Liver (tissue), 9 donors: Measurements from ENCODE around the gene SV2B. TPM values are rescaled to one million over a fixed set of nuclear protein-coding genes. Genes with fewer than 3 reads are reported as not detected.

Experiments used
- DNase-seq: peaks from one replicate; pipeline ENCODE4 v3.0.0-alpha.2; 2017; ENCODE audit warnings: low spot score
- H3K27ac ChIP-seq, 2 donors: one replicate each; pipeline ENCODE4 v1.7.0; 2013; ENCODE audit warnings: inconsistent platforms in 2 of 2, low read length in 2 of 2, control low read depth in 1 of 2, low read depth in 1 of 2, mild to moderate bottlenecking in 1 of 2
- H3K27me3 ChIP-seq, 4 donors: one replicate each; pipeline versions ENCODE4 v1.6.1 to v1.7.0; 2013; ENCODE audit warnings: low read length in 3 of 4, inconsistent platforms in 1 of 4, mild to moderate bottlenecking in 1 of 4, moderate library complexity in 1 of 4; ENCODE audit not compliant: control insufficient read depth in 4 of 4, insufficient read depth in 4 of 4
- H3K36me3 ChIP-seq, 4 donors: one replicate each; pipeline versions ENCODE4 v1.6.1 to v1.7.0; 2013; ENCODE audit warnings: low read length in 3 of 4, mild to moderate bottlenecking in 3 of 4, low read depth in 1 of 4, moderate library complexity in 1 of 4; ENCODE audit not compliant: control insufficient read depth in 4 of 4, insufficient read depth in 3 of 4
- H3K4me1 ChIP-seq, 4 donors: one replicate each; pipeline versions ENCODE4 v1.6.1 to v1.7.0; 2013; ENCODE audit warnings: low read length in 3 of 4, mild to moderate bottlenecking in 3 of 4, moderate library complexity in 1 of 4; ENCODE audit not compliant: control insufficient read depth in 4 of 4, insufficient read depth in 4 of 4
- H3K4me3 ChIP-seq, 3 donors: one replicate each; pipeline versions ENCODE4 v1.6.1 to v1.7.0; 2013; ENCODE audit warnings: low read length in 3 of 3, control low read depth in 1 of 3, low read depth in 1 of 3, mild to moderate bottlenecking in 1 of 3
- H3K9ac ChIP-seq, 2 donors: one replicate each; pipeline ENCODE4 v1.7.0; 2013; ENCODE audit warnings: low read length in 2 of 2, mild to moderate bottlenecking in 2 of 2, moderate library complexity in 2 of 2, control low read depth in 1 of 2, low read depth in 1 of 2
- H3K9me3 ChIP-seq, 4 donors: one replicate each; pipeline versions ENCODE4 v1.6.1 to v1.7.0; 2013; ENCODE audit warnings: low read length in 3 of 4; ENCODE audit not compliant: control insufficient read depth in 4 of 4
- EGR1 ChIP-seq, 2 donors: IDR thresholded peaks; 2 replicates each; pipeline ENCODE4 v1.6.1; 2016 to 2018; ENCODE audit warnings: antibody characterized with exemption in 2 of 2, low read depth in 2 of 2
- FOXA1 ChIP-seq: IDR thresholded peaks from 2 replicates; pipeline ENCODE4 v1.6.1; 2016; ENCODE audit warnings: antibody characterized with exemption
- FOXA2 ChIP-seq: IDR thresholded peaks from 2 replicates; pipeline ENCODE4 v1.6.1; 2016; ENCODE audit warnings: antibody characterized with exemption
- GABPA ChIP-seq, 2 donors: IDR thresholded peaks in 1 of 2; conservative IDR thresholded peaks in 1 of 2; 2 replicates each; pipeline ENCODE4 v1.6.1; 2016; ENCODE audit warnings: antibody characterized with exemption in 2 of 2, mild to moderate bottlenecking in 1 of 2, moderate library complexity in 1 of 2
- HNF4A ChIP-seq, 2 donors: conservative IDR thresholded peaks; 2 replicates each; pipeline ENCODE4 v1.6.1; 2016; ENCODE audit warnings: antibody characterized with exemption in 2 of 2, mild to moderate bottlenecking in 2 of 2
- HNF4G ChIP-seq: IDR thresholded peaks from 2 replicates; pipeline ENCODE4 v1.6.1; 2016; ENCODE audit warnings: antibody characterized with exemption
- JUND ChIP-seq, 2 donors: IDR thresholded peaks; 2 replicates each; pipeline ENCODE4 v1.6.1; 2016; ENCODE audit warnings: antibody characterized with exemption in 2 of 2
- MAX ChIP-seq: IDR thresholded peaks from 2 replicates; pipeline ENCODE4 v1.6.1; 2016; ENCODE audit warnings: antibody characterized with exemption
- NR2F2 ChIP-seq: IDR thresholded peaks from 2 replicates; pipeline ENCODE4 v1.6.1; 2016; ENCODE audit warnings: antibody characterized with exemption
- RAD21 ChIP-seq, 2 donors: IDR thresholded peaks; 2 replicates each; pipeline ENCODE4 v1.6.1; 2016; ENCODE audit warnings: antibody characterized with exemption in 2 of 2, mild to moderate bottlenecking in 2 of 2
- REST ChIP-seq: IDR thresholded peaks from 2 replicates; pipeline ENCODE4 v1.6.1; 2016; ENCODE audit warnings: antibody characterized with exemption, mild to moderate bottlenecking
- RXRA ChIP-seq, 2 donors: IDR thresholded peaks; 2 replicates each; pipeline ENCODE4 v1.6.1; 2017 to 2018; ENCODE audit warnings: antibody characterized with exemption in 2 of 2, mild to moderate bottlenecking in 1 of 2
- SP1 ChIP-seq: IDR thresholded peaks from 2 replicates; pipeline ENCODE4 v1.6.1; 2018; ENCODE audit warnings: antibody characterized with exemption, mild to moderate bottlenecking
- TAF1 ChIP-seq: conservative IDR thresholded peaks from 2 replicates; pipeline ENCODE4 v1.6.1; 2016; ENCODE audit warnings: antibody characterized with exemption, mild to moderate bottlenecking
- YY1 ChIP-seq: IDR thresholded peaks from 2 replicates; pipeline ENCODE4 v1.6.1; 2016; ENCODE audit warnings: antibody characterized with exemption, mild to moderate bottlenecking
- ZBTB33 ChIP-seq: IDR thresholded peaks from 2 replicates; pipeline ENCODE4 v1.6.1; 2016; ENCODE audit warnings: antibody characterized with exemption
- WGBS: extraction: QIAGEN DNeasy Blood & Tissue Kit; methylation state at CpG from one replicate; pipeline ENCODE4 v1.1.7; 2013; 5-methylcytosine and 5-hydroxymethylcytosine counted together
- polyA plus RNA-seq, 2 donors: library from polyadenylated mRNA; stranded (reverse) in 1 of 2; unstranded in 1 of 2; fragments of 200-250 nt in 1 of 2; fragments of >200 nt in 1 of 2; fragmentation: Nextera tagmentation in 1 of 2; extraction: Ambion mirVana in 1 of 2; gene quantifications; one replicate each; pipeline versions ENCODE4 v1.2.1 to v1.2.3, GENCODE V29; 2013 to 2015
- total RNA-seq, 2 donors: library from RNA; depleted of rRNA; stranded (reverse); fragments of >200 nt; gene quantifications; one replicate each; pipeline ENCODE4 v1.2.3, GENCODE V29; 2014
- TF ChIP-seq, protein P1 (sequence below): IDR thresholded peaks from 2 replicates; pipeline ENCODE4 v1.6.1; 2016; ENCODE audit warnings: antibody characterized with exemption
- TF ChIP-seq, protein P2 (sequence below): fragments of 150-350 bp; IDR thresholded peaks from 2 replicates; pipeline ENCODE4 v1.5.1; 2017; ENCODE audit warnings: improper control_type of control experiment, low read depth, low read length; ENCODE audit not compliant: missing input control
- donor health status: healthy.
- donor health status: healthy.
- donor health status: healthy.
- donor health status: healthy.
- donor health status: healthy.

The SV2B gene
- total and polyA plus RNA-seq, 4 donors = 0.08 to 0.16 (median 0.09) TPM; not detected in 1

DNA sequence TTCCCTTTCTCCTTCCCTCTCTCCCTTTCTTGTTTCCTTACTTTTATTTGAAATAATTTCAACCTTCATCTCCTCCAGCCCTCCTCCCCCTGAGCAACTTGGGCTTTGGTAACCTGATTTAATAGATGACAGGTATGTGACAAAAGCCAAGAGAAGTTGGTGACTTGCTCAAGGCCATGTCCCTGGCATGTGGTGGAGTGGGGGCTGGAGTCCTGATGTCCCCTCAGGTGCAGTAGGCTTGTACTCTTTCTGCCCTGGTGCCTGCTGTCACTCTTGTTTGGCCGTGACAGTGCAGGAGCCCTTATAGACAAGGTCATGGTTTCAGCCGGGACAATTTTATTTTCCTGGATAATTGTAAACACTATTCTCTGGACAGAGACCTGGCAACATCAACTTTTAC is 152.7 kb downstream of the SV2B start:
- Histone ChIP-seq H3K9me3 (no peaks in the 10 kb centered on the region), H3K4me3 (no peak overlapping the region), H3K27me3 (no peaks in the 10 kb centered on the region), H3K27ac (no peak overlapping the region), H3K36me3 (no peaks in the 10 kb centered on the region), H3K4me1 (no peaks in the 10 kb centered on the region), H3K9ac (no peak overlapping the region)
- DNase-seq = no peak
- 71% methylated on average over 2 of the region's 2 CpGs for WGBS
- TF ChIP-seq RXRA (IDR thresholded peaks at IDR 0.05) = no peak
- no peak for TF ChIP-seq SP1
- no peak for TF ChIP-seq FOXA2
- no peak for TF ChIP-seq ZBTB33
- no peak for TF ChIP-seq GABPA (IDR thresholded peaks at IDR 0.05 in 1 of 2, conservative IDR thresholded peaks at IDR 0.05 in 1 of 2)
- no peak for TF ChIP-seq FOXA1
- no peak for TF ChIP-seq TAF1
- TF ChIP-seq HNF4G = no peak
- TF ChIP-seq, protein P1, sequence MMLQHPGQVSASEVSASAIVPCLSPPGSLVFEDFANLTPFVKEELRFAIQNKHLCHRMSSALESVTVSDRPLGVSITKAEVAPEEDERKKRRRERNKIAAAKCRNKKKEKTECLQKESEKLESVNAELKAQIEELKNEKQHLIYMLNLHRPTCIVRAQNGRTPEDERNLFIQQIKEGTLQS = no peak
- TF ChIP-seq YY1 = no peak
- no peak for TF ChIP-seq MAX
- TF ChIP-seq REST = no peak
- no peak for TF ChIP-seq EGR1 (IDR thresholded peaks at IDR 0.05; ENCODE audit: low read depth in 2 of 2)

DNA sequence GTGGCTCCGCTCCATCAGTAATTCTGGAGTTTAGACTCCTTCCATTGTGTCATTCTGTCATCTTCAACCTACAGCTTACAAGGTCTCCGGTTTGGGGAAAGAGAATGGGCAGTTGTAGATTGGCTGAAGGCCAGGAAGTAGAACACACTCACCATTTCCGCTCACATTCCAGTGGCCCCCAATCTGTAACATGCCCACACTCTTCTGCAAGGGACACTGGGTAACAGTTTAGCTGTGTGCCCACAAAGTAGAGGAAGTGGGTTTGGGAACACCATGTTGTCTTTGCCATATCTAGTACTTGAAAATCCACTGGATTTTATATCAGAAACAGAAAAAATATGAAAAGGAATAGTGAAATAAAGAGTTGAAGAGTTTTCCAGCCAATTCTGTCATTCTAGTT is 153.5 kb downstream of the SV2B start:
- no peaks in the 10 kb centered on the region for H3K9me3 ChIP-seq
- no peak overlapping the region for H3K4me3 ChIP-seq
- 82% methylated on average over 3 of the region's 3 CpGs for WGBS
- DNase-seq = no peak
- no peak overlapping the region for H3K9ac ChIP-seq
- H3K27ac ChIP-seq = no peak overlapping the region
- TF ChIP-seq, protein P2, sequence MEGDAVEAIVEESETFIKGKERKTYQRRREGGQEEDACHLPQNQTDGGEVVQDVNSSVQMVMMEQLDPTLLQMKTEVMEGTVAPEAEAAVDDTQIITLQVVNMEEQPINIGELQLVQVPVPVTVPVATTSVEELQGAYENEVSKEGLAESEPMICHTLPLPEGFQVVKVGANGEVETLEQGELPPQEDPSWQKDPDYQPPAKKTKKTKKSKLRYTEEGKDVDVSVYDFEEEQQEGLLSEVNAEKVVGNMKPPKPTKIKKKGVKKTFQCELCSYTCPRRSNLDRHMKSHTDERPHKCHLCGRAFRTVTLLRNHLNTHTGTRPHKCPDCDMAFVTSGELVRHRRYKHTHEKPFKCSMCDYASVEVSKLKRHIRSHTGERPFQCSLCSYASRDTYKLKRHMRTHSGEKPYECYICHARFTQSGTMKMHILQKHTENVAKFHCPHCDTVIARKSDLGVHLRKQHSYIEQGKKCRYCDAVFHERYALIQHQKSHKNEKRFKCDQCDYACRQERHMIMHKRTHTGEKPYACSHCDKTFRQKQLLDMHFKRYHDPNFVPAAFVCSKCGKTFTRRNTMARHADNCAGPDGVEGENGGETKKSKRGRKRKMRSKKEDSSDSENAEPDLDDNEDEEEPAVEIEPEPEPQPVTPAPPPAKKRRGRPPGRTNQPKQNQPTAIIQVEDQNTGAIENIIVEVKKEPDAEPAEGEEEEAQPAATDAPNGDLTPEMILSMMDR = no peak
- no peak for TF ChIP-seq EGR1 (IDR thresholded peaks at IDR 0.05; ENCODE audit: low read depth in 2 of 2)
- no peak for TF ChIP-seq HNF4A (conservative IDR thresholded peaks at IDR 0.05)
- no peak for TF ChIP-seq MAX
- TF ChIP-seq YY1 = no peak
- no peak for TF ChIP-seq FOXA1
- TF ChIP-seq FOXA2 = no peak
- no peak for TF ChIP-seq NR2F2
- TF ChIP-seq, protein P1 = no peak
- TF ChIP-seq JUND (IDR thresholded peaks at IDR 0.05) = no peak
- no peak for TF ChIP-seq TAF1
- TF ChIP-seq RAD21 (IDR thresholded peaks at IDR 0.05) = no peak
- TF ChIP-seq HNF4G = no peak
- no peak for TF ChIP-seq GABPA (IDR thresholded peaks at IDR 0.05 in 1 of 2, conservative IDR thresholded peaks at IDR 0.05 in 1 of 2)
- TF ChIP-seq REST = no peak
- TF ChIP-seq RXRA (IDR thresholded peaks at IDR 0.05) = no peak
- TF ChIP-seq SP1 = no peak
- H3K36me3 ChIP-seq = no peaks in the 10 kb centered on the region
- no peaks in the 10 kb centered on the region for H3K27me3 ChIP-seq
- H3K4me1 ChIP-seq = no peaks in the 10 kb centered on the region
